HG02885 (cell line): ENCODE measurements around the gene GDPGP1.
A peak's percentile ranks its signal among the peaks of the same experiment; 100 is the strongest.

Experiments used
- ATAC-seq: cut with Tn5 transposase; IDR thresholded peaks from one replicate; pipeline ENCODE4 v1.9.1; 2021; ENCODE audit warnings: mild to moderate bottlenecking; ENCODE audit not compliant: unreplicated experiment, poor library complexity

GDPGP1 gene

GRCh38 chr15:90223441-90224165, 10.4 kb upstream of the GDPGP1 start:
- no peak for ATAC-seq

DNA sequence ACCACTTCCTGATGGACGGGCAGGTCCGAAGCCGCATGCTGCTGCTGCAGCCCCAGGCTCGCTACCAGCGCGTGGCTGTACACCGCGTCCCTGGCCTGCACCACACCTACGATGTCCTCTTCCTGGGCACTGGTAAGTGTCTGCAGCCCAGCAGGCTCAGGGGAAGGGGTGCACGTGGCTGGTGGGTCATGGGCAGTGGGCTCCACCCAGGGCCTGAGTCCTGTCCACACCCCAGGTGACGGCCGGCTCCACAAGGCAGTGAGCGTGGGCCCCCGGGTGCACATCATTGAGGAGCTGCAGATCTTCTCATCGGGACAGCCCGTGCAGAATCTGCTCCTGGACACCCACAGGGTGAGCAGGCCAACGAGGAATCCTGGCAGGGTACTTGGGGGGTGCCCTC, 9.0 kb upstream of the GDPGP1 start:
- ATAC-seq: no peak

- ATAC-seq: no peak
These were observed 8.3 kb upstream of the GDPGP1 start for GRCh38 chr15:90225504-90226234.

- ATAC-seq: no peak
These were observed 6.7 kb upstream of the GDPGP1 start for GRCh38 chr15:90227336-90227735.

- no peak for ATAC-seq
These were observed 5.9 kb upstream of the GDPGP1 start for GRCh38 chr15:90227816-90228772.

GRCh38 chr15:90228960-90229359, 5.0 kb upstream of the GDPGP1 start:
- ATAC-seq: no peak

GRCh38 chr15:90230071-90230494, 3.9 kb upstream of the GDPGP1 start:
- no peak for ATAC-seq

GRCh38 chr15:90230610-90231009, 3.4 kb upstream of the GDPGP1 start:
- ATAC-seq: no peak

- no peak for ATAC-seq
These were observed 2.7 kb upstream of the GDPGP1 start for GRCh38 chr15:90231028-90232017.

DNA sequence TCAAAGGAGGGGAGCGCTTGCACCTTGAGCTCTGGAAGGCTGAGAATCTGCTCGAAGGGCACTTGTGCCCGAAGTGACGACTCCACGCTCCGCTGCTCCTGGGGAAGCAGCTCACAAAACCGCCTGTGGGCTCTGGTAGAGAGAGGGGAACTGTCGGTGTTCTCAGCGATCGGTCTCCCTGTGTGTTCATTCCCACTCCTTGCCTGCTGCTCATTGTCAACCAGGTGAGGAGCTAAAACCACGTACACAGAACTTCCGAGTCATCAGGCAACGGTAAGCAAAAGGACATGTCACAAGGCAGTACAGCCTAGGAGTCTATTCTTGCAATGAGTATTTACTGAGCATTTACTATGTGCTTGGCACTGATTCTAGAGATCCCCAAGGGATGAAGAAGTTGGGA, 1.8 kb upstream of the GDPGP1 start:
- no peak for ATAC-seq

- no peak for ATAC-seq
These were observed 1.0 kb upstream of the GDPGP1 start for GRCh38 chr15:90232941-90233386.

DNA sequence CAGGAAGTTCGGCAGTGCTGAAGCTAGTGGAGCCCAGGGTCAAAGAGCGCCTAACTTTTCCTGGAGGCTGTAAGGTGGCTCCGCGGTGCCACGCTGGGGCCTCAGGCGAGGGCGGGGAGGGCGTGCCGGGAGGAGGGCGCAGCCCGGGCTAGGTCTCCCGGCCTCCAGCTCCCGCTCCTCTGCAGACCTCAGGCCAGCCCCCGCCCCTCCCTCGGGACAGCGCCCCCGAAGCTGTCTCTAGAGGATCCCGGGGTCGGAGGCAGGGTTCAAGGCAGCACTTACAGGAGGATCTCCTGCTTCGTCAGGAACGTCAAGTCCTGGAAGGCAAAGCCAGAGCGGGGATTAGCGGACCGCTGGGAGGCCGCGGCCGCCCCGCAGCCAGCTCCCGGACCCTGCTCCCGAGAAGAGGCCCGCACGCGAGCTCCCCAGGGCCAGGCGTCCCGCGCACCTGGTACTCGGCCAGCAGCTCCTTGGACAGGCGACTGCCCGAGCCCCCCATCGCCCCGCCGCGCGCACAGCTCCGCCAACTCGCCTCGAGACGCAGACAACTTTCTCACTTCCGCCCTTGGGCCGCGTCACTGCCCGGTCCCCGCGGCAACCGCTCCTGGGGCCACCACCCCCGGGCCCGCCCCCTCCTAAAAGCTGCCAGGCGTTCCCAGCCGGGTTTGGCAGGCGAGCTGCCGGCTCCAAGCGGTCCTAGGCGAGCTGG, 468 bp upstream of the GDPGP1 start, which contains the start of gene CIB1:
Gene CIB1, minus strand, starts transcription at position 555 of the 709 bp plus-strand sequence. Its CDS starts 56 bp downstream, at position 499.
- peak; percentile 85 for ATAC-seq

- no peak for ATAC-seq
These were observed 5.4 kb downstream of the GDPGP1 start for GRCh38 chr15:90239371-90239770.

GRCh38 chr15:90240856-90241255, 6.8 kb downstream of the GDPGP1 start:
- ATAC-seq: no peak

- ATAC-seq: no peak
These were observed 7.6 kb downstream of the GDPGP1 start for GRCh38 chr15:90241343-90242192.

DNA sequence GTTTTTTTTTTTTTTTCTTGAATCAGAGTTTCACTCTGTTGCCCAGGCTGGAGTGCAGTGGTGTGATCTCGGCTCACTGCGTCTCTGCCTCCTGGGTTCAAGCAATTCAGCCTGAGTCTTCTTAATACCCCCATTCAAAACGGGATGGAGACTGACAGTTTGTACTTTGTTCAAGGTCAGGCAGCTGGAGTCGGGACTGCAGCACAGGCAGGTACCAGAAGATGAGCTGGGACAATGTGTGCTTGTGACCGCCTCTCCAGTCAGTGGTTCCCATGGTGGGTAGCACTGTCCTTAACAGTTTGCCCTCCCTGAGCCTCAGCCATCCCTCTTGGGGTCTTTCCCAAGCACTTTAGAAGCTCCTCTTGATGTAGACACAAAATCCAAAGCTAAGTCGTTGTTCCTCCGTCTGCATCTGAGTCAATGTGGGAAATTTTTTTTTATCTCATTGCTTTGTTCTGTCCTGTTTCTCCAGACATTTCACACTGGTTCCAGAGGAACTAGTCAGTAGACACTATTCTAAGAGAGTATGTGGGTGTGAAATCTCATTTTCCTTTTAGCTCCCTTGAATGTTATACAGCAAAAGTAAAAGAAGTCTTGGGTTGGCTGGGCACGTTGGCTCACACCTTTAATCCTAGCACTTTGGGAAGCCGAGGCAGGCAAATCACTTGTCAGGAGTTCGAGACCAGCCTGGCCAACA, 10.1 kb downstream of the GDPGP1 start:
- no peak for ATAC-seq

DNA sequence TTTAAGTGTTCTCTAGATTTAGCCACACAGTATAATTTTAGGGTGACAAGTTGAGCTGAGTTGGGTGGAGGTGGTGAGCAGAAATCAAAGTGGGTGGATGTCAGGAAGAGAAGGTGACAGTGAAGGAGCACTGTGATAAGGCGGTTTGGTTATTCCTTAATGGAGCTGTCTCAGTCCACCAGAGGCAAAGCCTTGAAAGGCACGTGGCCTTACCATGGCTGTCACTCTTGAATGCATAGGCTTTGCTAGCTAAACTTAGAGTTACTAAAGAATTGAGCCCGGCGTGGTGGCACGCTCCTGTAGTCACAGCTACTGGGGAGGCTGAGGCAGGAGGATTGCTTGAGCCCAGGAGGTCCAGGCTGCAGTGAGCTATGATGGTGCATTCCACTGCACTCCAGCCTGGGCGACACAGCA, 14.8 kb downstream of the GDPGP1 start:
- no peak for ATAC-seq
